NOMO-1 treated with DMSO at 0.1 percent for 48 hours (cell line): ENCODE results near the gene FBXW4.
A peak's percentile ranks its signal among the peaks of the same experiment; 100 is the strongest.

Source experiments
- DNase-seq: peaks from one replicate; lab custom pipeline; 2025; ENCODE audit not compliant: unreplicated experiment; lab: John Stamatoyannopoulos, UW

FBXW4 gene

GRCh38 chr10:101587725-101588653 is 107.0 kb downstream of the FBXW4 start, which contains the start of the genes DPCD and POLL:
Gene DPCD, plus strand, starts transcription at chr10:101588321. Its CDS starts 16 bp downstream, at chr10:101588337.
Gene POLL, minus strand, starts transcription at chr10:101588257. Its CDS starts 897 bp downstream, at chr10:101587360.
- DNase-seq = peak; percentile 92

- no peak for DNase-seq
Measured at GRCh38 chr10:101585841-101586240, 109.1 kb downstream of the FBXW4 start.

GRCh38 chr10:101580486-101581399 is 114.2 kb downstream of the FBXW4 start:
- no peak for DNase-seq

GRCh38 chr10:101579516-101579870 is 115.5 kb downstream of the FBXW4 start:
- DNase-seq = no peak

GRCh38 chr10:101578803-101579515 is 116.0 kb downstream of the FBXW4 start:
- no peak for DNase-seq

GRCh38 chr10:101578192-101578591 is 116.8 kb downstream of the FBXW4 start:
- DNase-seq = no peak

GRCh38 chr10:101577121-101577871 is 117.7 kb downstream of the FBXW4 start:
- DNase-seq = no peak

GRCh38 chr10:101576211-101576863 is 118.6 kb downstream of the FBXW4 start:
- DNase-seq = no peak

- no peak for DNase-seq
Measured at GRCh38 chr10:101575580-101576210, 119.3 kb downstream of the FBXW4 start.

- no peak for DNase-seq
Measured at GRCh38 chr10:101575091-101575490, 119.9 kb downstream of the FBXW4 start.

- no peak for DNase-seq
Measured at GRCh38 chr10:101573885-101574753, 120.9 kb downstream of the FBXW4 start.

- DNase-seq = no peak
Measured at GRCh38 chr10:101572785-101573184, 122.2 kb downstream of the FBXW4 start.

GRCh38 chr10:101572126-101572525 is 122.8 kb downstream of the FBXW4 start:
- DNase-seq = no peak

GRCh38 chr10:101571271-101571925 is 123.6 kb downstream of the FBXW4 start:
- no peak for DNase-seq

- DNase-seq = peak; percentile 47
Measured at GRCh38 chr10:101570428-101571270, 124.3 kb downstream of the FBXW4 start.

GRCh38 chr10:101569622-101570427 is 125.1 kb downstream of the FBXW4 start:
- peak; percentile 70 for DNase-seq
